Uterus (tissue), 4 donors: Measurements from ENCODE around the gene ZNF689. TPM values are rescaled to one million over a fixed set of nuclear protein-coding genes. Genes with fewer than 3 reads are reported as not detected.
"Not testable (repeated sequence)": the region's sequence is repeated elsewhere in the genome, so short reads cannot be mapped to it uniquely, and the experiment has no call there.

Experiments used
- DNase-seq, 2 donors: peaks; one replicate each; pipeline ENCODE4 v3.0.0-alpha.2; 2019 to 2020
- H3K27ac ChIP-seq, 2 donors: fragments of 200-600 bp; sonication (generic); 1 replicate in 1 of 2; 2 replicates in 1 of 2; pipeline ENCODE4 v1.5.1; 2016 to 2018
- H3K27me3 ChIP-seq, 2 donors: fragments of 200-600 bp; sonication (generic); one replicate each; pipeline ENCODE4 v1.5.1; 2018 to 2019; ENCODE audit warnings: control low read depth in 1 of 2
- H3K36me3 ChIP-seq, 2 donors: fragments of 200-600 bp; sonication (generic); one replicate each; pipeline ENCODE4 v1.5.1; 2019; ENCODE audit warnings: control low read depth in 1 of 2
- H3K4me1 ChIP-seq, 2 donors: fragments of 200-600 bp; sonication (generic); one replicate each; pipeline ENCODE4 v1.5.1; 2018 to 2019; ENCODE audit warnings: control low read depth in 1 of 2
- H3K4me3 ChIP-seq, 2 donors: fragments of 200-600 bp; sonication (generic); 1 replicate in 1 of 2; 2 replicates in 1 of 2; pipeline ENCODE4 v1.5.1; 2018 to 2019; ENCODE audit warnings: mild to moderate bottlenecking in 1 of 2
- H3K9me3 ChIP-seq, 2 donors: fragments of 200-600 bp; sonication (generic); one replicate each; pipeline ENCODE4 v1.5.1; 2019; ENCODE audit warnings: control low read depth in 1 of 2
- POLR2A ChIP-seq, 2 donors: fragments of 450-650 bp; IDR thresholded peaks; one replicate each; pipeline ENCODE4 v1.6.1; 2016; ENCODE audit warnings: antibody characterized with exemption in 2 of 2, mild to moderate bottlenecking in 1 of 2, moderate library complexity in 1 of 2
- intact Hi-C: fragments of 100-400 bp; cut with DNase I; formaldehyde crosslinking; loops from one replicate; pipeline ENCODE4 v1.15.1; 2023; ENCODE audit warnings: low total_unique reads
- total RNA-seq, 4 donors: library from RNA; depleted of rRNA in 3 of 4; stranded (reverse); fragments of >200 nt in 3 of 4; gene quantifications; one replicate each; pipeline versions ENCODE4 v1.1.0 to v1.2.4, GENCODE V29; 2014 to 2023
- TF ChIP-seq, protein P1 (sequence below), 4 experiments: fragments of 200-600 bp in 2 of 4; fragments of 450-650 bp in 2 of 4; sonication (generic) in 2 of 4; IDR thresholded peaks; one replicate each; pipeline ENCODE4 v1.5.1; 2016 to 2019; ENCODE audit warnings: antibody characterized with exemption in 4 of 4, mild to moderate bottlenecking in 2 of 4, moderate library complexity in 1 of 4
- donor health status: DM: yes; HTN: yes; CAD: no.

The ZNF689 gene
- total RNA-seq, 4 donors from 2014 or later, result 3.1 to 11.5 (median 7.0) TPM

GRCh38 chr16:30645727-30646126 lies 35.5 kb upstream of the ZNF689 start:
- Histone ChIP-seq H3K27me3 (no peaks in the 10 kb centered on the region), H3K9me3 (no peaks in the 10 kb centered on the region), H3K36me3 (no peaks in the 10 kb centered on the region), H3K4me3 (no peak overlapping the region), H3K27ac (no peak overlapping the region), H3K4me1 (no peaks in the 10 kb centered on the region)
- intact Hi-C loops, result no loop called here
- TF ChIP-seq, protein P1, sequence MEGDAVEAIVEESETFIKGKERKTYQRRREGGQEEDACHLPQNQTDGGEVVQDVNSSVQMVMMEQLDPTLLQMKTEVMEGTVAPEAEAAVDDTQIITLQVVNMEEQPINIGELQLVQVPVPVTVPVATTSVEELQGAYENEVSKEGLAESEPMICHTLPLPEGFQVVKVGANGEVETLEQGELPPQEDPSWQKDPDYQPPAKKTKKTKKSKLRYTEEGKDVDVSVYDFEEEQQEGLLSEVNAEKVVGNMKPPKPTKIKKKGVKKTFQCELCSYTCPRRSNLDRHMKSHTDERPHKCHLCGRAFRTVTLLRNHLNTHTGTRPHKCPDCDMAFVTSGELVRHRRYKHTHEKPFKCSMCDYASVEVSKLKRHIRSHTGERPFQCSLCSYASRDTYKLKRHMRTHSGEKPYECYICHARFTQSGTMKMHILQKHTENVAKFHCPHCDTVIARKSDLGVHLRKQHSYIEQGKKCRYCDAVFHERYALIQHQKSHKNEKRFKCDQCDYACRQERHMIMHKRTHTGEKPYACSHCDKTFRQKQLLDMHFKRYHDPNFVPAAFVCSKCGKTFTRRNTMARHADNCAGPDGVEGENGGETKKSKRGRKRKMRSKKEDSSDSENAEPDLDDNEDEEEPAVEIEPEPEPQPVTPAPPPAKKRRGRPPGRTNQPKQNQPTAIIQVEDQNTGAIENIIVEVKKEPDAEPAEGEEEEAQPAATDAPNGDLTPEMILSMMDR (IDR thresholded peaks at IDR 0.05), result no peak
- TF ChIP-seq POLR2A (IDR thresholded peaks at IDR 0.05), result no peak
- DNase-seq, result no peak

- Histone ChIP-seq H3K9me3 (no peaks in the 10 kb centered on the region), H3K27ac (no peak overlapping the region), H3K27me3 (no peaks in the 10 kb centered on the region), H3K4me3 (no peak overlapping the region), H3K4me1 (no peaks in the 10 kb centered on the region), H3K36me3 (no peaks in the 10 kb centered on the region)
- TF ChIP-seq, protein P1 (IDR thresholded peaks at IDR 0.05), result no peak
- TF ChIP-seq POLR2A (IDR thresholded peaks at IDR 0.05), result no peak
- intact Hi-C loops, result no loop called here
- DNase-seq, result no peak
These were observed 34.2 kb upstream of the ZNF689 start for GRCh38 chr16:30644334-30644830.

GRCh38 chr16:30641378-30641982 lies 31.3 kb upstream of the ZNF689 start:
- TF ChIP-seq, protein P1 (IDR thresholded peaks at IDR 0.05), result no peak
- TF ChIP-seq POLR2A (IDR thresholded peaks at IDR 0.05), result no peak
- no peaks in the 10 kb centered on the region for H3K9me3 ChIP-seq
- no peak overlapping the region for H3K27ac ChIP-seq
- no peaks in the 10 kb centered on the region for H3K4me1 ChIP-seq
- no peak overlapping the region for H3K4me3 ChIP-seq
- intact Hi-C loops, result no loop called here
- H3K36me3 ChIP-seq, result no peaks in the 10 kb centered on the region
- DNase-seq, result no peak
- H3K27me3 ChIP-seq, result no peaks in the 10 kb centered on the region

DNA sequence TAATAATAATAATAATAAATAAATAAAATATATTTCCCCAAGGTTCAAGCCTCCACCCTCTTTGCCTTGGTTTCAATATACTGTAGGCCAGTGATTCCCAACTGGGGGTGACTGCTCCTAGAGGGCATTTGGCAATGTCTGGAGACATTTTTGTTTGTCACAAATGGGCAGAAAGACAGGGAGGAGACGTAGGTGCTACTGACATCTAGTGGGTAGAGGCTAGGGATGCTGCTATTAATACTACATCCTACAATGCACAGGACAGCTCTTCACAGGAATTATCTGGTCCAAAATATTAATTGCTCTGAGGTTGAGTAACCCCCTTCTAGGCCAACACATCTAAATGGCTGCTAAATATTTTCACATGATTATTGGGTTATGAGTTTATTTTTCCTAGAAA lies 27.8 kb upstream of the ZNF689 start:
- DNase-seq, result no peak
- Histone ChIP-seq H3K27ac (no peak overlapping the region), H3K36me3 (no peaks in the 10 kb centered on the region), H3K9me3 (no peaks in the 10 kb centered on the region), H3K27me3 (no peaks in the 10 kb centered on the region), H3K4me3 (no peak overlapping the region), H3K4me1 (no peaks in the 10 kb centered on the region)
- intact Hi-C loops, result no loop called here
- TF ChIP-seq, protein P1 (IDR thresholded peaks at IDR 0.05), result peak in 1 of 4 experiments; percentile 5
- no peak for TF ChIP-seq POLR2A (IDR thresholded peaks at IDR 0.05)

DNA sequence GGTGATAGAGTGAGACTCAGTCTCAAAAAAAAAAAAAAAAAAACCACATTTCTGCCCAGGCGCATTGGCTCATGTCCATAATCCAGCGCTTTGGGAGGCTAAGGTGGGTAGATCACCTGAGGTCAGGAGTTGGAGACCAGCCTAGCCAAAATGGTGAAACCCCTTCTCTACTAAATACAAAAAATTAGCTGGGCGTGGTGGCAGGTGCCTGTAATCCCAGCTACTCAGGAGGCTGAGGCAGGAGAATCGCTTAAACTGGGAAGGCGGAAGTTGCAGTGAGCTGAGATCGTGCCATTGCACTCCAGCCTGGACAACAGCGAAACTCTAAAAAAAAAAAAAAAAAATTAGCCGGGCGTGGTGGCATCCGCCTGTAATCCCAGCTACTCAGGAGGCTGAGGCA lies 26.9 kb upstream of the ZNF689 start:
- H3K4me3 ChIP-seq, H3K9me3 ChIP-seq, H3K27ac ChIP-seq, H3K27me3 ChIP-seq, H3K4me1 ChIP-seq, DNase-seq, intact Hi-C loops, H3K36me3 ChIP-seq: not testable (repeated sequence)

DNA sequence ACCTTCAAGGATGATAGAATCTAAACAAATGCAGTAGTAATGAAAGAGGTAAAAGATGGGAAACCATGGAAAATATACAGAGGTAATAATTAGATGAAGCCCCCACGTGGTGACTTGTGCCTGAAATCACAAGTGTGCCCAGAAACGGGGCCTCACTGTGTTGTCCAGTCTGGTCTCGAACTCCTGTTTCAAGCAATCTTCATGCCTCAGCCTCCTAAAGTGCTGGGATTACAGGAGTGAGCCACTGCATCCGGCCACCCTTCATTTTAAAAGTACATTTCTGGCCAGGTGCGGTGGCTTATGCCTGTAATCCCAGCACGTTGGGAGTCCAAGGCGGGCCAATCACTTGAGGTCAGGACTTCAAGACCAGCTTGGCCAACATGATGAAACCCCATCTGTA lies 26.4 kb upstream of the ZNF689 start:
- no peaks in the 10 kb centered on the region for H3K27me3 ChIP-seq
- intact Hi-C loops, result no loop called here
- H3K4me3 ChIP-seq, result no peak overlapping the region
- DNase-seq, result no peak
- H3K27ac ChIP-seq, result no peak overlapping the region
- no peaks in the 10 kb centered on the region for H3K4me1 ChIP-seq
- H3K9me3 ChIP-seq, result no peaks in the 10 kb centered on the region
- no peaks in the 10 kb centered on the region for H3K36me3 ChIP-seq
- TF ChIP-seq POLR2A (IDR thresholded peaks at IDR 0.05), result no peak
- TF ChIP-seq, protein P1 (IDR thresholded peaks at IDR 0.05), result no peak
